HepG2 (cell line): Measurements from ENCODE around the gene TRPM1. TPM values are rescaled to one million over a fixed set of nuclear protein-coding genes. Genes with fewer than 3 reads are reported as not detected.
A peak's percentile ranks its signal among the peaks of the same experiment; 100 is the strongest.

Experiments
- ATAC-seq: fragments of 200-7000 bp; cut with Tn5 transposase; 3 replicates; pipeline ENCODE4 v1.9.1; 2020; ENCODE audit warnings: mild to moderate bottlenecking, moderate library complexity
- BruUV-seq: library from RNA; stranded (reverse); fragments of 400-500 nt; replicated peaks from 2 replicates; lab custom pipeline; 2021; lab: Mats Ljungman, UMichigan
- CTCF ChIA-PET: fragments of 300-600 bp; formaldehyde crosslinking; extraction: SDS; loops from one replicate; lab custom pipeline; 2021; ENCODE audit warnings: low total read pairs, inconsistent platforms, low intra/inter-chr PET ratio; lab: Yijun Ruan, JAX
- POLR2A ChIA-PET: fragments of 350-600 bp; sonication (Branson Sonifier 250); formaldehyde crosslinking; loops from one replicate; lab custom pipeline; 2020; ENCODE audit warnings: antibody characterized with exemption, inconsistent platforms; lab: Yijun Ruan, JAX
- DNase-seq: peaks from one replicate; pipeline ENCODE4 v3.0.0-alpha.2; 2015; ENCODE audit warnings: low spot score
- FAIRE-seq: peaks from 3 replicates; lab custom pipeline; 2011; peaks lifted over from hg19 to GRCh38; lab: Jason Lieb, UNC
- H2AFZ ChIP-seq: one replicate; pipeline ENCODE4 v1.6.1; 2011; ENCODE audit warnings: low read length, inconsistent platforms
- H3K27ac ChIP-seq: fragments of 300-600 bp; 3 replicates; pipeline ENCODE4 v1.8.0; 2011; ENCODE audit warnings: mixed run types, mild to moderate bottlenecking, mixed read lengths, low read length, inconsistent platforms; ENCODE audit not compliant: insufficient read depth; ENCODE audit errors: extremely low read length
- H3K27me3 ChIP-seq, 2 experiments: fragments of 200-600 bp in 1 of 2; 2 replicates in 1 of 2; 3 replicates in 1 of 2; pipeline versions ENCODE4 v1.6.0 to v1.8.0; 2011; ENCODE audit warnings: low read length in 2 of 2, mild to moderate bottlenecking in 2 of 2, moderate library complexity in 2 of 2, inconsistent platforms in 1 of 2; ENCODE audit not compliant: insufficient read depth in 2 of 2, control insufficient read depth in 1 of 2
- H3K36me3 ChIP-seq, 2 experiments: fragments of 200-600 bp in 1 of 2; replicated peaks in 1 of 2; 2 replicates in 1 of 2; 3 replicates in 1 of 2; pipeline versions ENCODE4 v1.5.1 to v1.8.0; 2011; ENCODE audit warnings: low read length in 2 of 2, inconsistent platforms in 1 of 2; ENCODE audit not compliant: insufficient read depth in 2 of 2, control insufficient read depth in 1 of 2
- H3K4me1 ChIP-seq: 2 replicates; pipeline ENCODE4 v1.5.1; 2012; ENCODE audit warnings: low read length, inconsistent platforms; ENCODE audit not compliant: insufficient read depth
- H3K4me2 ChIP-seq: 2 replicates; pipeline ENCODE4 v1.6.0; 2011; ENCODE audit warnings: low read depth, low read length, inconsistent platforms
- H3K4me3 ChIP-seq, 3 experiments: fragments of 200-600 bp in 1 of 3; sonication (generic), shearing (Covaris generic) in 1 of 3; replicated peaks in 1 of 3; 2 replicates each; pipeline ENCODE4 v1.5.1; 2011 to 2016; ENCODE audit warnings: low read length in 3 of 3, inconsistent platforms in 2 of 3, low read depth in 2 of 3, mild to moderate bottlenecking in 2 of 3, control low read depth in 1 of 3, mixed read lengths in 1 of 3; ENCODE audit not compliant: insufficient read depth in 1 of 3
- H3K79me2 ChIP-seq: one replicate; pipeline ENCODE4 v1.6.1; 2011; ENCODE audit warnings: low read length, inconsistent platforms; ENCODE audit not compliant: insufficient read depth
- H3K9ac ChIP-seq: 2 replicates; pipeline ENCODE4 v1.6.0; 2011; ENCODE audit warnings: mild to moderate bottlenecking, low read depth, low read length, inconsistent platforms; ENCODE audit not compliant: insufficient read depth
- H3K9me3 ChIP-seq: 2 replicates; pipeline ENCODE4 v1.5.1; 2012; ENCODE audit warnings: mild to moderate bottlenecking, low read length
- H4K20me1 ChIP-seq: 2 replicates; pipeline ENCODE4 v1.6.0; 2011; ENCODE audit warnings: inconsistent platforms, mild to moderate bottlenecking, low read length, moderate library complexity; ENCODE audit not compliant: insufficient read depth
- AKNA ChIP-seq: sonication (generic); formaldehyde crosslinking; IDR thresholded peaks from 2 replicates; pipeline ENCODE4 v1.4.0; 2020; ENCODE audit warnings: missing genetic modification reagents, borderline replicate concordance
- ASH2L ChIP-seq: fragments of 300-600, 200-600 bp; sonication (generic); IDR thresholded peaks from 2 replicates; pipeline ENCODE4 v1.7.0; 2017; ENCODE audit warnings: low read depth, mild to moderate bottlenecking, moderate library complexity, mixed read lengths, low read length; ENCODE audit not compliant: insufficient read length
- CREBL2 ChIP-seq: sonication (generic); formaldehyde crosslinking; IDR thresholded peaks from 2 replicates; pipeline ENCODE4 v1.8.1; 2023; ENCODE audit warnings: missing genetic modification reagents, mild to moderate bottlenecking, borderline replicate concordance
- LCORL ChIP-seq, 2 experiments: fragments of 450-650 bp in 1 of 2; sonication (generic) in 1 of 2; formaldehyde crosslinking in 1 of 2; IDR thresholded peaks; 2 replicates each; pipeline versions ENCODE4 v1.5.0 to v1.6.1; 2017 to 2020; ENCODE audit warnings: antibody characterized with exemption in 1 of 2, missing genetic modification reagents in 1 of 2
- SAP130 ChIP-seq: IDR thresholded peaks from 2 replicates; pipeline ENCODE4 v1.6.1; 2016; ENCODE audit warnings: low read depth
- SNRNP70 ChIP-seq: fragments of 200-400 bp; formaldehyde crosslinking; IDR thresholded peaks from 2 replicates; pipeline ENCODE4 v1.6.1; 2017; ENCODE audit warnings: mild to moderate bottlenecking, low read depth, low read length, moderate library complexity
- SOX6 ChIP-seq, 2 experiments: fragments of 450-650 bp in 1 of 2; sonication (generic) in 1 of 2; formaldehyde crosslinking in 1 of 2; IDR thresholded peaks; 2 replicates each; pipeline versions ENCODE4 v1.4.0 to v1.6.1; 2017 to 2020; ENCODE audit warnings: antibody characterized with exemption in 1 of 2, mild to moderate bottlenecking in 1 of 2, missing genetic modification reagents in 1 of 2
- ZNF264 ChIP-seq: sonication (generic); formaldehyde crosslinking; IDR thresholded peaks from 2 replicates; pipeline ENCODE4 v1.4.0; 2020; ENCODE audit warnings: missing genetic modification reagents
- ZNF558 ChIP-seq: sonication (generic); formaldehyde crosslinking; IDR thresholded peaks from 2 replicates; pipeline ENCODE4 v1.9.0; 2022; ENCODE audit warnings: mild to moderate bottlenecking, missing genetic modification reagents, borderline replicate concordance
- WGBS: methylation state at CpG from one replicate; pipeline ENCODE4 v1.1.6; 2017; ENCODE audit warnings: low lambda C conversion rate; 5-methylcytosine and 5-hydroxymethylcytosine counted together
- in situ Hi-C: cut with HindIII; loops from 2 replicates; pipeline ENCODE4 v1.10.0; 2017; ENCODE audit warnings: low pct_unique_long_range_greater_than_20kb; ENCODE audit not compliant: extremely low pct_ligation_motif_present
- intact Hi-C: fragments of 100-400 bp; cut with micrococcal nuclease; formaldehyde crosslinking; loops from one replicate; pipeline ENCODE4 v1.10.0; 2022; ENCODE audit not compliant: unreplicated experiment
- polyA plus RNA-seq, 8 experiments: library from polyadenylated mRNA; depleted of rRNA in 3 of 8; stranded (reverse) in 7 of 8; unstranded in 1 of 8; fragments of >200 nt; fragmentation: Illumina TruSeq in 4 of 8; extraction: Trizol in 4 of 8; gene quantifications; 2 replicates each; pipeline versions ENCODE4 v1.2.1 to v1.2.3, GENCODE V29; 2011 to 2016; ENCODE audit warnings: low read depth in 4 of 8, missing spikeins in 1 of 8, mixed read lengths in 1 of 8; ENCODE audit not compliant: insufficient read depth in 1 of 8
- total RNA-seq, 5 experiments: library from RNA; depleted of rRNA; stranded (reverse); fragments of >200 nt; fragmentation: Illumina TruSeq; extraction: Trizol; gene quantifications; 2 replicates each; pipeline ENCODE4 v1.2.3, GENCODE V29; 2016; ENCODE audit warnings: low read depth in 1 of 5
- TF ChIP-seq, protein P1 (sequence below), 2 experiments: sonication (generic) in 1 of 2; formaldehyde crosslinking in 1 of 2; IDR thresholded peaks; 2 replicates each; pipeline versions ENCODE4 v1.4.0 to v1.6.1; 2018 to 2020; ENCODE audit warnings: missing genetic modification reagents in 2 of 2, borderline replicate concordance in 1 of 2, low read depth in 1 of 2, mild to moderate bottlenecking in 1 of 2, missing biosample characterization in 1 of 2

TRPM1 gene
- total and polyA plus RNA-seq, 2 of the 13 experiments (the other 11 are each of a cell fraction or from before 2014, with no cell fraction given) = not detected

DNA sequence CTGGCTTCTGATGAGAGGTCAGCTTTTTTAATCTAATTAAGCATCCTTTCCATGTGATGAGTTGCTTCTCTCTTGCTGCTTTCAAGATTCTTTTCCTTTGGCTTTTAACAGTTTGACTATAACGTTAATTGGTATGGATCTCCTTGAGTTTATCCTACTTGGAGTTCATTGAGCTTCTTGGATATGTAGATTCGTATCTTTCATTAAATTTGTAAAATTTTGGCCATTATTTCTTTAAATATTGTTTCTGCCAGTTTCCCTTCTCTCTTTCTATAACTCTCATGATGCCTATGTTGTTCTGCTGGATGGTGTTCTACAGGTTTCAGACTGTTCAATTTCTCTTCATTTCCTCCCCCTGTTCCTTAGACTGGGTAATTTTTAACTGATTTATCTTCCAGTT, 89.1 kb downstream of the TRPM1 start:
- Histone ChIP-seq H3K9ac (no peak overlapping the region), H3K79me2 (no peaks in the 10 kb centered on the region), H3K27me3 (no peaks in the 10 kb centered on the region), H3K36me3 (no peaks in the 10 kb centered on the region), H3K27ac (no peak overlapping the region), H4K20me1 (no peaks in the 10 kb centered on the region), H3K9me3 (peaks cover 13% of the 10 kb centered on the region), H3K4me2 (no peak overlapping the region), H2AFZ (no peak overlapping the region), H3K4me3 (no peak overlapping the region), H3K4me1 (peaks cover 17% of the 10 kb centered on the region)
- no peak for DNase-seq
- no peak for TF ChIP-seq SNRNP70
- TF ChIP-seq LCORL (IDR thresholded peaks at IDR 0.05) = no peak
- no peak for TF ChIP-seq LCORL (CRISPR knock-in tag; IDR thresholded peaks at IDR 0.05)
- no peak for TF ChIP-seq ASH2L
- peak; percentile 41; the same call in 1 of the 2 replicates for TF ChIP-seq ZNF558 (CRISPR knock-in tag)
- intact Hi-C loops = loop anchor here (5.0 kb wide), 1 partner anchor 75 kb away; no protein-coding TSS in a partner anchor
- no peak for FAIRE-seq
- BruUV-seq = no TSS peak
- ChIA-PET CTCF (no interaction called here), POLR2A (interaction anchor here (2.4 kb wide), 1 partner anchor 21 kb away, joined by 21 read pairs; the partner anchor contains the start of gene MTMR10)
- 38% methylated on average over 2 of the region's 2 CpGs for WGBS
- in situ Hi-C loops = no loop called here
- ATAC-seq = no peak

- no peak overlapping the region for H3K4me2 ChIP-seq
- no peak overlapping the region for H3K27ac ChIP-seq
- FAIRE-seq = no peak
- H3K27me3 ChIP-seq = no peaks in the 10 kb centered on the region
- H3K79me2 ChIP-seq = no peaks in the 10 kb centered on the region
- intact Hi-C loops (loop anchor here (5.0 kb wide), 1 partner anchor 77 kb away; no protein-coding TSS in a partner anchor), in situ Hi-C loops (no loop called here)
- no peaks in the 10 kb centered on the region for H3K36me3 ChIP-seq
- BruUV-seq = no TSS peak
- DNase-seq = no peak
- no peaks in the 10 kb centered on the region for H4K20me1 ChIP-seq
- 8% methylated on average over 1 of the region's 1 CpG for WGBS
- CTCF ChIA-PET = no interaction called here
- POLR2A ChIA-PET = no interaction called here
- ATAC-seq = no peak
- H3K4me1 ChIP-seq = peaks cover 17% of the 10 kb centered on the region
- no peak overlapping the region for H3K4me3 ChIP-seq
- H3K9me3 ChIP-seq = peaks cover 13% of the 10 kb centered on the region
- no peak overlapping the region for H2AFZ ChIP-seq
- no peak overlapping the region for H3K9ac ChIP-seq
- TF ChIP-seq, protein P1, sequence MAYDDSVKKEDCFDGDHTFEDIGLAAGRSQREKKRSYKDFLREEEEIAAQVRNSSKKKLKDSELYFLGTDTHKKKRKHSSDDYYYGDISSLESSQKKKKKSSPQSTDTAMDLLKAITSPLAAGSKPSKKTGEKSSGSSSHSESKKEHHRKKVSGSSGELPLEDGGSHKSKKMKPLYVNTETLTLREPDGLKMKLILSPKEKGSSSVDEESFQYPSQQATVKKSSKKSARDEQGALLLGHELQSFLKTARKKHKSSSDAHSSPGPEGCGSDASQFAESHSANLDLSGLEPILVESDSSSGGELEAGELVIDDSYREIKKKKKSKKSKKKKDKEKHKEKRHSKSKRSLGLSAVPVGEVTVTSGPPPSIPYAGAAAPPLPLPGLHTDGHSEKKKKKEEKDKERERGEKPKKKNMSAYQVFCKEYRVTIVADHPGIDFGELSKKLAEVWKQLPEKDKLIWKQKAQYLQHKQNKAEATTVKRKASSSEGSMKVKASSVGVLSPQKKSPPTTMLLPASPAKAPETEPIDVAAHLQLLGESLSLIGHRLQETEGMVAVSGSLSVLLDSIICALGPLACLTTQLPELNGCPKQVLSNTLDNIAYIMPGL (CRISPR knock-in tag; IDR thresholded peaks at IDR 0.05; ENCODE audit: borderline replicate concordance in 1 of 2, low read depth in 1 of 2) = no peak
- TF ChIP-seq ZNF264 (CRISPR knock-in tag) = no peak
- no peak for TF ChIP-seq AKNA
- TF ChIP-seq SAP130 = no peak
- no peak for TF ChIP-seq SOX6 (IDR thresholded peaks at IDR 0.05)
- TF ChIP-seq SOX6 (CRISPR knock-in tag; IDR thresholded peaks at IDR 0.05) = no peak
- no peak for TF ChIP-seq CREBL2
Measured at GRCh38 chr15:31010036-31010435, 91.5 kb downstream of the TRPM1 start.
